ENCODE measurements around the gene DDX10.

GRCh38 chr11:108847298-108847990, 182.6 kb downstream of the DDX10 start:
- no peak for TF ChIP-seq CTCF (IDR thresholded peaks at IDR 0.05 in 8 of 11, conservative IDR thresholded peaks at IDR 0.05 in 3 of 11)
- no peak for TF ChIP-seq POLR2AphosphoS5 (IDR thresholded peaks at IDR 0.05)
- no peak for TF ChIP-seq POLR2A (IDR thresholded peaks at IDR 0.05)

Measured in spleen (tissue), 7 donors.